NCI-H345 treated with DMSO at 0.1 percent for 48 hours (cell line): ENCODE data around the gene CEP170B.
"Not testable (repeated sequence)": the region's sequence is repeated elsewhere in the genome, so short reads cannot be mapped to it uniquely, and the experiment has no call there.

Experiments
- DNase-seq: peaks from one replicate; lab custom pipeline; 2025; ENCODE audit not compliant: unreplicated experiment; lab: John Stamatoyannopoulos, UW

The CEP170B gene

GRCh38 chr14:104877066-104877805 is 12.2 kb downstream of the CEP170B start:
- no peak for DNase-seq

GRCh38 chr14:104877806-104878550 is 12.9 kb downstream of the CEP170B start:
- no peak for DNase-seq

GRCh38 chr14:104878582-104878981 is 13.5 kb downstream of the CEP170B start:
- no peak for DNase-seq

- no peak for DNase-seq
Measured at GRCh38 chr14:104879201-104879982, 14.3 kb downstream of the CEP170B start.

GRCh38 chr14:104879983-104880565 is 15.0 kb downstream of the CEP170B start:
- DNase-seq = no peak

- DNase-seq = no peak
Measured at GRCh38 chr14:104880584-104881210, 15.6 kb downstream of the CEP170B start.

GRCh38 chr14:104881369-104881979 is 16.4 kb downstream of the CEP170B start:
- DNase-seq = peak; percentile 42

GRCh38 chr14:104882325-104882973 is 17.4 kb downstream of the CEP170B start:
- peak; percentile 30 for DNase-seq

GRCh38 chr14:104882991-104883660 is 18.1 kb downstream of the CEP170B start:
- DNase-seq = no peak

- DNase-seq = no peak
Measured at GRCh38 chr14:104883681-104884361, 18.8 kb downstream of the CEP170B start.

- not testable (repeated sequence) for DNase-seq
Measured at GRCh38 chr14:104884381-104884780, 19.3 kb downstream of the CEP170B start.

- no peak for DNase-seq
Measured at GRCh38 chr14:104885031-104885972, 20.2 kb downstream of the CEP170B start.

- no peak for DNase-seq
Measured at GRCh38 chr14:104885973-104886689, 21.1 kb downstream of the CEP170B start.

GRCh38 chr14:104886690-104887622 is 21.9 kb downstream of the CEP170B start:
- no peak for DNase-seq

- DNase-seq = no peak
Measured at GRCh38 chr14:104887623-104888488, 22.8 kb downstream of the CEP170B start.
